Epithelial cell of prostate (primary cell): ENCODE data around the gene POTEH.
"Not testable (repeated sequence)": the region's sequence is repeated elsewhere in the genome, so short reads cannot be mapped to it uniquely, and the experiment has no call there.

Source experiments
- DNase-seq: peaks from one replicate; pipeline ENCODE4 v3.0.0-alpha.2; 2011; ENCODE audit warnings: low read depth, low spot score
- H3K27ac ChIP-seq: fragments of 450-650 bp; 2 replicates; pipeline ENCODE4 v1.5.1; 2017; ENCODE audit warnings: mild to moderate bottlenecking

The POTEH gene

GRCh38 chr22:15689749-15690125 is at the start of gene POTEH:
Gene POTEH (plus strand): TSS chr22:15690026. CDS start chr22:15690078, 52 bp downstream.
- DNase-seq, H3K27ac ChIP-seq: not testable (repeated sequence)

DNA sequence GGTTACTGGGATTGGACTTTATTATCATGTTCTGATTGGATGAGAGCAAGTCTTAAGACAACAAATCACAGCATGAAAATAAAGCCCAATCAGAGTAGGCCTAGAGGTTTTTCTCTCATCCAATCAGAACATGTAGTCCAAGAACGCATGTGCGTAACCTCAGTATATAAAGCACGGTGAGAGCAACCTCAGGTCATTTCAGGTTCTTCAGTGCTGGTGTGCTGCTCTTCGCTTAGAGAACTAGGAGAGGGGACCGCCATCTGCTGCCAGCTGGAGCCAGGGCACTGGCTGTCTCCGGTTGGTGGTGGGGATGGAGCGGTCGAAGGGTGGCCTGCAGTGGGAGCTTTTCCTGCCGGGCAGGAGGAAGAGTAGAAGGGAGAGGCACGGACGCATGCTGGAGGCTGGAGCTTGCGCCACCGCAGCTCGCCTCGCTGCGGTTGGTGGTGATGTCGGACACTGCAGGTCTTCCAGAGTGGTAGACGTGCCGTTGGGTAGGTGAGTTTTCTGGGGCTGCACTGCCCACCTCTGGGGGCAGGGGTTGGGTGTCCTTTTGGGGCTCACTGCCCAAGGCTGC is 47.5 kb upstream of the POTEH start:
- DNase-seq, H3K27ac ChIP-seq: not testable (repeated sequence)

DNA sequence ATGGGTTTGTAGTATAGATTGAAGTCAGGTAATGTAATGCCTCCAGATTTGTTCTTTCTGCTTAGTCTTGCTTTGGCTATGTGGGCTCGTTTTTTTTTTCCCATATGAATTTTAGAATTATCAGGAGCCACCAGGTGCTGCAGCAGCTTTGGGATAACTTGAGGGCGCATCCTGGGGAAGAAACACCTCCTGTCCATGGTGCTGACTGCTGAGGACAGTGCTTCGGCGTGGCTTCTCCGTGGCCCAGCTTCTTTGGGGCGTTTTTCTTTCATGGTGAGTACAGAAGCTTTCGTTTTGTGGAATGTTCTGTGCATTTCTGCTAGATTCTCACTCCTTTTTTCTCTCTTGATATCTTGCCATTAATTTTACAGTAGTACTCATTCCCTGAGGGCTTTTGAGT is 37.9 kb upstream of the POTEH start:
- H3K27ac ChIP-seq, DNase-seq: not testable (repeated sequence)

DNA sequence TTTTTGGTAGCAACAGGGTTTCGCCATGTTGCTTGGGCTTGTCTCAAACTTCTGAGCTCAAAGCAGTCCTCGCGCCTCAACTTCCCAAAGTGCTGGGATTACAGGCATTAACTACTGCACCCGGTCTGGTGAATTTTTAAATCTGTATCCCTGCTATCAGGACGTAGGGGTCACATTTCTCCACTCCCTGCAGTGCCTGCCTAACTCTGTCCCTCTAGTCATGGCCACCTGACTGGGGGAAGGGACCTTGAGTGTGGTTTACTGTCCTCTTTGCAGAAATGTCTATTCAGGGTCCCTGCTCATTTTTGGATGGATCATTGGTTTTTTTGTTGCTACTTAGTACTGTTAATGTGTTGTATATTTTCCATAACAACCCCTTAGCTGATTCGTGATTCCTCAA is 37.1 kb upstream of the POTEH start:
- not testable (repeated sequence) for DNase-seq, H3K27ac ChIP-seq

DNA sequence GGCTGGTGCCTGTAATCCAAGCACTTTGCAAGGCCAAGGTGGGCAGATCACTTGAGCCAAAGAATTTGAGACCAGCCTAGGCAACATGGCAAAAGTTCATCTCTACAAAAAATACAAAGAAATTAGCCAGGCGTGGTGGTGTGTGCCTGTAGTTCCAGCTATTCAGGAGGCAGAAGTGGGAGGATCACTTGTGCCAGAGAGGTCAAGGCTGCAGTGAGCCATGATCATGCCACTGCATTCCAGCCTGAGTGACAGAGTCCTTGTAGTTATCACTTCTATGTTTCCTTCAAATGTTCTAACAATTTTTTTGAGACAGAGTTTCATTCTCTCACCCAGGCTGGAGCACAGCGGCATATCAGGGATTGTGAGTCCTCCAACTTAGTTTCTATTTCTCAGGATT is 36.6 kb upstream of the POTEH start:
- H3K27ac ChIP-seq, DNase-seq: not testable (repeated sequence)

- H3K27ac ChIP-seq, DNase-seq: not testable (repeated sequence)
Observed at GRCh38 chr22:15661102-15661501, 28.7 kb upstream of the POTEH start.

DNA sequence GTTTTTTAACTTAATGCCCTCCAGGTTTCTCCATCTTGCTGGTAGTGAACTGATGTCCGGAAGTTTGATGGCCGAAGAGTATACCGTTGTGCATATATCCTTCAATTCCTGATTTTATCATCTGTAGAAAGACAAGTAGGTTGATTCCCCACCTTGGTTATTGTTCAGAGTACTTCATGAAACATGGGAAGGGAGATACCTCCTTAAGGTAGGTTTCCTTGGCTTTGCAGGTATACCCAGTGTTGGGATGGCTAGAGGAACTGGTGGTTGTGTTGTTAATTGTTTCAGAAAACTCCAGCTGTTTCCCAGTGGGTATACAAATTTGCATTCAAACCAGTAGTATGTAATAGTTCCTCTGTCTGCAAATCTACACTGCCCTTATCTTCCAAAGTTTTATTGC is 25.1 kb upstream of the POTEH start:
- not testable (repeated sequence) for H3K27ac ChIP-seq, DNase-seq

GRCh38 chr22:15665478-15665877 is 24.3 kb upstream of the POTEH start:
- not testable (repeated sequence) for DNase-seq, H3K27ac ChIP-seq

- not testable (repeated sequence) for H3K27ac ChIP-seq, DNase-seq
Observed at GRCh38 chr22:15669430-15669829, 20.4 kb upstream of the POTEH start.

- not testable (repeated sequence) for DNase-seq, H3K27ac ChIP-seq
Observed at GRCh38 chr22:15679702-15680101, 10.1 kb upstream of the POTEH start.

DNA sequence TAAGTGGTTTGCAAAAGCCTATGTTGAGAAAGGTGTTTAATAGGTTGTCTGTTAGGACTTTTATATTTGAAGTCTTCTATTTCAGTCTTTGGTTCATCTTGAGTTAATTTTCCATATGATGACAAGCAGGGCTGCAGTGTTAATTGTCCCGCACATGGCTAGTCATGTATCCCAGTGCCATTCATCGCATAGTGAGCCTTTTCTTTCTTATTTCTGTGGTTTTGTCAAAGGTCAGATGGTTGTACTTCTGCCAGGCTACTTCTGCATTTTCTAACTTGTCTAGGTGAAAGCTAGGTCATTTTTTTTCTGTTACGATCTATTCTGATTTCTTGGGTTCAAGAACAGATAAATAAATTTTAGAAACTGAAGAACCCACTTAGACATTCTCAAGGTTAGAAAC is 5.7 kb upstream of the POTEH start:
- not testable (repeated sequence) for H3K27ac ChIP-seq, DNase-seq

DNA sequence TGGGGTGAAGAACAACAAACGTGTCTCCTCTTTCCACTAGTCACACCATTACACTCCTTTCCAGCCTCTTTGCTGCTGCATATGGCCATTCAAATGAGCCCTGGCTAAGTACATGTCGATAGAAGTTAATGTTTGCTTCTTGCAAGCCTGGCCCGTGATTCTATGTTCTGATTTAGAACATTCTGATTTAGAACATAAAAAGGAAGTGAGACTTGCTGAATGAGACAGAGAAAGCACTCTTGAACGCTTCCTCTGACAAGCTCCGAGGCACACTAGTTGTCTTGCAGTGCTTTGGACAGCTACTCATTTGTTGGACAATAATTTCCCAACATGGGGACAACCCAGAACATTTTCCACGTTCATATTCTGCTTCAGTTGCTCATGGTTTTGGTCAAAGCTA is 5.1 kb upstream of the POTEH start:
- H3K27ac ChIP-seq, result not testable (repeated sequence)

DNA sequence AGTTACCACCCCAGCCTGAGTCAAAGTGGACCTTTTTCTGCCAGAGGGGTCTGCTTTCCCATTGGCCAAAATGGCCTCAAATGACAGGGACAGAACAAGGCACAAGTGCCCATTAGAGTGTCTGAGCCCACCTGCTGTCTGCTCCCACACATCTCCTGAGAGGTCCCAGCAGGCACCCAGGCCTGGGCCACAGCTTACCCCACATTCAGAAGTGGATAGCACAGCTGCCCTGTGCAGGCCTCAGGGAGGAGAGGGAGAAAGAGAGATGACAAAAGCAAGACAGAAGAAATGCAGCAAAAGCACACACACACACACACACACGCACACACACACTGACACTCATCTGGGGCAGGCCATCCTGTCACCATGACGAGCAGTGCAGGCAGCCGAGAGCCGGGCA is 4.2 kb upstream of the POTEH start:
- not testable (repeated sequence) for H3K27ac ChIP-seq

More for the DNA sequence above, 5.1 kb upstream of the POTEH start:
- not testable (repeated sequence) for DNase-seq

DNA sequence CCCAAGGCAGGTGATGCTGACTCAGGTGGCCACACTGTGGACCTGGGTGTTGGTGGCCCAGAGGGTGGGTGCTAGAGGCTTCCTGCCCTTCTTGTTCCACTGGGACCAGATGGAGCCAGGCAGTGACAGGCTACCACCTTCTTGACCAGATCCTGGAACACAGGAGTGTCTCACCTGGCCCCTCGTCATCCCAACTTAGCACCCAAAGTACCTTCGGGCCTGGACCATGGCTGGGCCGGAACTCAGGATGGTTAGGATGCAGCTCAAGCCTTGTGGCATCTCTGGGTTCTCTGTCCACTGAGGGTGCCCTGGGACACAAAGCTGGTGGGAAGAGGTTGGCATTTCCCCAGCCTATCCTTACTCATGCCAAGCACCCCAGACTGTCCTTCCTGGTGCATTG is 2.7 kb upstream of the POTEH start:
- not testable (repeated sequence) for H3K27ac ChIP-seq, DNase-seq

More for the DNA sequence above, 4.2 kb upstream of the POTEH start:
- DNase-seq, result not testable (repeated sequence)

DNA sequence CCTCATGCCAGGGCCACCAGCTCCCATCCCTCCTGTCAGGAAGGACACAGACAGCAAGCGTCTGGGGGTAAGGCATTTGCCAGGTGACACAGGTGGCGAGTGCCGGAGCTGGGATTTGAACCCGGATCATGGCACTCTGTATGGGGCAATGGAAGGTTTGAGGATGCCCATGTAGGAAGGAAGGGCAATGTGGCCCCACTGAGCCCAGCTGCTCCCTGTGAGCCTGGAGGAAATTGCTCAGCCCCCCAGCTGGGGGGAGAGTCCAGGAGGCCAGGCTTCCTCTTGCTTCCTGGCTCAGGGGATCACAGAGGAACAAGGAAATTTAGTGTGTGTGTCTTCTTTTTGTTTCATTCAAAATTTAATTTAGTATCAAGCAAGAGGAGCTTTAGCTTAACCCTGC is 2.1 kb upstream of the POTEH start:
- not testable (repeated sequence) for DNase-seq, H3K27ac ChIP-seq

DNA sequence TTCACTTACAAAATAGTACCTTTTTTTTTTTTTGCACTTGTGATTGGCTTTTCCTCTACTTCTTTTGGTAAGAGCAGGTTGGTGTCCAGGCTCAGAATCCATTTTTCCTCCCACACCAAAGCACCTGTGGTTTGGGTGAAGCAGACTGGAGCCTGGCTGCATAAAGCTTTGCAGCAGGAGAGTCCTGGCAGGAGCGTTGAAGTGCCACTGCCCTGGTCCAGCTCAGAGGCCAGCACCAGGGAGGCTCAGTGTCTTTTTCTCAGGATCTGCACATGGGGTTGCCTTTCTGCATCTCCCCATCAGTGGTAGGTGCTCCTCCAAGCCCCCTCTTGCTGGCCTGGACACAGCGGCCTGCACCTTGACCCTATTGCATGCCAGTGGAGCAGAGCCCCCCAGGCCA is 1.7 kb upstream of the POTEH start:
- not testable (repeated sequence) for DNase-seq, H3K27ac ChIP-seq

GRCh38 chr22:15689012-15689748 is 646 bp upstream of the POTEH start:
- not testable (repeated sequence) for DNase-seq, H3K27ac ChIP-seq

GRCh38 chr22:15713600-15713999 is 23.8 kb downstream of the POTEH start:
- DNase-seq, H3K27ac ChIP-seq: not testable (repeated sequence)

- not testable (repeated sequence) for DNase-seq, H3K27ac ChIP-seq
Observed at GRCh38 chr22:15714125-15714524, 24.3 kb downstream of the POTEH start.

DNA sequence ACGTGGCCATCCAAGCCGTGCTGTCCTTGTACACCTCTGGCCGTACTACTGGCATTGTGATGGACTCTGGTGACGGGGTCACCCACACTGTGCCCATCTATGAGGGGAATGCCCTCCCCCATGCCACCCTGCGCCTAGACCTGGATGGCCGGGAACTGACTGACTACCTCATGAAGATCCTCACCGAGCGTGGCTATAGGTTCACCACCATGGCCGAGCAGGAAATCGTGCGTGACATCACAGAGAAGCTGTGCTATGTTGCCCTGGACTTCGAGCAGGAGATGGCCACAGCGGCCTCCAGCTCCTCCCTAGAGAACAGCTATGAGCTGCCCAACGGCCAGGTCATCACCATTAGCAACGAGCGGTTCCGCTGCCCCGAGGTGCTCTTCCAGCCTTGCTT is 32.1 kb downstream of the POTEH start:
- not testable (repeated sequence) for H3K27ac ChIP-seq, DNase-seq

DNA sequence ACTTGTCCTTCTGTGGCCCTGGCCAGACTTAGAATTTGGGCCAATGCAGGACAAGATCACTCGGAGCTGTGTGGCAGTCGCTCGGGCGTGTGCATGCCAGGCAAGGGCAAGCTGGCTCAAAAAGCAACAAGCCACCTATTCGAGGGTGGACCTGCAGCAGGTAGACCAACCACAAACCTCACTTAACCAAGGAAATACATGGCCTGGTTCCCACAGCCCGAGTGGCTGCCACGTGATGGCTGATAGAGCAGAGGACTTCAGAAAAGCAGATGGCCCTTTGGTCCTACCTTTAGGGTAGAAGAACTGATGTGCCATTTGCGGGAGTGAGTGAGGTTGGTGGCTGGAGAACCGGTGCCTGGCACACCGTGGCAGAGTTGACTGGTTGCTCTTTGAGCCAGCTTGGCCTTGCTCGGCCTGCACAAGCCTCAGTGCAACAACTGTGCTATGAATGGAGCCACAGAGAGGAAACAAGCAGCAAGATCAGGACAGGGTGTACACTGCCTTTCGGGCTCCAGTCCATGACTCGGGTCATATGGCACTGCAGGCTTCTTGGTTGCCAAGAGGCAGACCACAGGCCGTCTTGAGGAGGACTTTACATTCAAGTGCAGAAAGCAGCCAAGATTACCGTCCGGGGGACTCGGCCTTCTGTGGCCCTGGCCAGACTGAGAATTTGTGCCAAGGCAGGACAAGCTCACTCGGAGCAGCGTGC is 39.5 kb downstream of the POTEH start:
- not testable (repeated sequence) for H3K27ac ChIP-seq

More for the DNA sequence above, 39.5 kb downstream of the POTEH start:
- not testable (repeated sequence) for DNase-seq
